Mucosa of stomach (tissue), 1 donor: Measurements from ENCODE around the gene SLC35F2.

Source experiments
- H3K27me3 ChIP-seq: one replicate; pipeline ENCODE4 v1.7.0; 2013; ENCODE audit warnings: mild to moderate bottlenecking, low read length; ENCODE audit not compliant: control insufficient read depth, insufficient read depth
- H3K36me3 ChIP-seq: one replicate; pipeline ENCODE4 v1.7.0; 2013; ENCODE audit warnings: low read length; ENCODE audit not compliant: control insufficient read depth, insufficient read depth
- H3K4me1 ChIP-seq: one replicate; pipeline ENCODE4 v1.7.0; 2013; ENCODE audit warnings: mild to moderate bottlenecking, low read length; ENCODE audit not compliant: control insufficient read depth, insufficient read depth
- H3K4me3 ChIP-seq: one replicate; pipeline ENCODE4 v1.7.0; 2013; ENCODE audit warnings: low read length
- H3K9ac ChIP-seq: one replicate; pipeline ENCODE4 v1.7.0; 2013; ENCODE audit warnings: mild to moderate bottlenecking, low read length, moderate library complexity
- H3K9me3 ChIP-seq: one replicate; pipeline ENCODE4 v1.7.0; 2013; ENCODE audit warnings: mild to moderate bottlenecking, low read length, moderate library complexity; ENCODE audit not compliant: control insufficient read depth
- donor health status: Pancreatic carcinoma.

Gene SLC35F2

DNA sequence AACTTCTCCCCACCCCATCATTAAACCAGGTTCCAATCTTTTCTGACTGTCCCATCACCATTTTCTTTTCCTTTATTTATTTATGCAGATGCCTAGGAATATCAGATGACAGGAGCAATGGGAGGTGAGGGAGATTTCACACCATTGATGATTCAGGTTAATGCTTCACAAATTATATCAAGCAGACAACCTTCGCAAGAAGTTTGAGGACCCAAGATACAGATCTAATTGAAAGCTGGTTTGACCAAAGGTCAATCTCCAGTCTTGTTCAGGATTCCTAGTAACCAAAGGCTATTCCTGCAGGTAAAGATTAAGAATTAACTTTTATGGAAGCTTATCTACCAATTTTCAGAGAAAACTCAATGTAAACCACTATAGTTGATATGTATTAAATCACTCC is 54.4 kb downstream of the SLC35F2 start:
- no peak overlapping the region for H3K4me3 ChIP-seq
- H3K9me3 ChIP-seq = no peaks in the 10 kb centered on the region

GRCh38 chr11:107801641-107802040 is 56.9 kb downstream of the SLC35F2 start:
- H3K27me3 ChIP-seq = no peaks in the 10 kb centered on the region
- no peaks in the 10 kb centered on the region for H3K36me3 ChIP-seq

More for the DNA sequence above, 54.4 kb downstream of the SLC35F2 start:
- H3K27me3 ChIP-seq = no peaks in the 10 kb centered on the region
- no peaks in the 10 kb centered on the region for H3K4me1 ChIP-seq
- H3K36me3 ChIP-seq = no peaks in the 10 kb centered on the region
- no peak overlapping the region for H3K9ac ChIP-seq

GRCh38 chr11:107799218-107799859 is 59.2 kb downstream of the SLC35F2 start:
- no peak overlapping the region for H3K4me3 ChIP-seq
- H3K4me1 ChIP-seq = no peaks in the 10 kb centered on the region
- H3K9me3 ChIP-seq = no peaks in the 10 kb centered on the region
- no peaks in the 10 kb centered on the region for H3K36me3 ChIP-seq
- H3K27me3 ChIP-seq = no peaks in the 10 kb centered on the region
- H3K9ac ChIP-seq = no peak overlapping the region

More at GRCh38 chr11:107801641-107802040, 56.9 kb downstream of the SLC35F2 start:
- Histone ChIP-seq H3K4me1 (no peaks in the 10 kb centered on the region), H3K9me3 (no peaks in the 10 kb centered on the region), H3K4me3 (no peak overlapping the region), H3K9ac (no peak overlapping the region)

DNA sequence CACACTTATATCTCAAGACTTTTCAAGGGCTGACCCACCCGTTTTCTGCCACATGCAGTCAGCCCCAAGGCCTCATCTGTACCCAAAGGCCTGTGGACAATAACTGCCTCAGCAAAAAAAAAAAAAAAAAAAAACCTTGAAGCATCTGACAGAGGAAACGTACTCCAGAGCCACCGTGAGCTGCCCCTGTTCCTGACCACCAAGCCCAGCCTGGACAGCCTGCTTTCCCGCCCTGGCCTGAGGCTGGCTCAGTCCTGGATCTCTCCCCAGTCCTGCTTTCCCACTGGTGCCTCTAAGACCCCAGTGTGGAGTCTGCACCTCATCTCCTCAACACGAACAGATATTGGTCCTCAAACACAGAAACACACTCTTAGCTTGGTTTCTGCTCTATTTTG is 66.5 kb downstream of the SLC35F2 start:
- Histone ChIP-seq H3K9me3 (no peaks in the 10 kb centered on the region), H3K27me3 (no peaks in the 10 kb centered on the region), H3K4me3 (no peak overlapping the region), H3K36me3 (no peaks in the 10 kb centered on the region), H3K4me1 (no peaks in the 10 kb centered on the region), H3K9ac (no peak overlapping the region)

- no peaks in the 10 kb centered on the region for H3K27me3 ChIP-seq
- H3K4me1 ChIP-seq = no peaks in the 10 kb centered on the region
- H3K4me3 ChIP-seq = no peak overlapping the region
- H3K9me3 ChIP-seq = no peaks in the 10 kb centered on the region
- no peak overlapping the region for H3K9ac ChIP-seq
- no peaks in the 10 kb centered on the region for H3K36me3 ChIP-seq
Measured at GRCh38 chr11:107791343-107792048, 67.1 kb downstream of the SLC35F2 start.

DNA sequence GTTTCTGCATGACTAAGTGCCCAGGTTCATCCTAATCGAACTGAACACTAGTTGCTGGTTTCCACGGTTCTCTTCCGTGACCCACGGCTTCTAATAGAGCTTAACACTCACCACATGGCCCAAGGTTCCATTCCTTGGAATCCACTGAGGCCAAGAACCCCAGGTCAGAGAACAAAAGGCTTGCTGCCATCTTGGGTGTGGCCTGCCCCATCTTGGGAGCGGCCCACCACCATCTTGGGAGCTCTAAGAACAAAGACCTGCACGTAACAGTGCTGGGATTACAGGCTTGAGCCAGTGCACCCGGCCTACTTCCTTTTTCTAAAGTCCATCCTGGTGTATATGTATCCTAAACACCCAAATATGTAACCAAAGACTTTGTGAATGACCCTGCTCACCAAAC is 68.8 kb downstream of the SLC35F2 start:
- Histone ChIP-seq H3K4me3 (no peak overlapping the region), H3K27me3 (no peaks in the 10 kb centered on the region), H3K9me3 (no peaks in the 10 kb centered on the region), H3K9ac (no peak overlapping the region), H3K36me3 (no peaks in the 10 kb centered on the region), H3K4me1 (no peaks in the 10 kb centered on the region)

DNA sequence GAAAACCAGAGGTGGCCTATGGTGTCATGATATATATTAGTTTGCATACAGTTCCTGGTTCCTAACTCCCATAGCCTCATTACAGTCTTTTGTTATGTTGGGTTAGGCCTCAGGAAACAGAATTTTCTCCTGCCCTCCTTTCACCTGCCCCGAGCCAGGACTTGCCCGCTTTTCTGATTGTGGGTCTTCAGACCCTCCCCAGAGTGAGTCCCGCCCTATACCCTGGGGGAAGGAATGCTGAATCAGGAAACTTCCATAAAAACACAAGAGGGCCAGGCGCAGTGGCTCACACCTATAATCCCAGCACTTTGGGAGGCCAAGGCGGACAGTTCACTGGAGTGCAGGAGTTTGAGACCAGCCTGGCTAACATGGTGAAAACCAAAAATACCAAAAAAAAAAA is 70.9 kb downstream of the SLC35F2 start:
- Histone ChIP-seq H3K9me3 (no peaks in the 10 kb centered on the region), H3K4me1 (no peaks in the 10 kb centered on the region), H3K36me3 (no peaks in the 10 kb centered on the region), H3K9ac (no peak overlapping the region), H3K4me3 (no peak overlapping the region), H3K27me3 (no peaks in the 10 kb centered on the region)

DNA sequence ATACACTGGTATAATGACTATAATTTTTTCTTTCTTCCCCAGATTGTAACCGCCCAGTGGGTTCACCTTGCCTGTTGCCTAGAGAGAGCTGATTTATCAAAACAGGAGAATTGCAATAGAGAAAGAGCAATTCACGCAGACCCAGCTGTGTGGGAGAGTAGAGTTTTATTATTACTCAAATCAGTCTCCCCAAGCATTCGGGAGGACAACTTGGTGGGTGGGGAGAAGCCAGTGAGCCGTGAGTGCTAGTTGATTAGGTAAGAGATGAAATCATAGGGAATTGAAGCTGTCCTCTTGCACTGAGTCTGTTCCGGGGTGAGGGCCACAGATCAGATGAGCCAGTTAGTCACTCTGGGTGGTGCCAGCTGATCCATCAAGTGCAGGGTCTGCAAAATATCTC is 73.2 kb downstream of the SLC35F2 start:
- Histone ChIP-seq H3K27me3 (no peaks in the 10 kb centered on the region), H3K9ac (no peak overlapping the region), H3K4me3 (no peak overlapping the region), H3K36me3 (no peaks in the 10 kb centered on the region), H3K4me1 (no peaks in the 10 kb centered on the region), H3K9me3 (no peaks in the 10 kb centered on the region)

- Histone ChIP-seq H3K4me3 (no peak overlapping the region), H3K9ac (no peak overlapping the region), H3K4me1 (no peaks in the 10 kb centered on the region), H3K27me3 (no peaks in the 10 kb centered on the region), H3K9me3 (no peaks in the 10 kb centered on the region), H3K36me3 (no peaks in the 10 kb centered on the region)
Measured at GRCh38 chr11:107783121-107783520, 75.5 kb downstream of the SLC35F2 start.

- H3K9ac ChIP-seq = no peak overlapping the region
- no peaks in the 10 kb centered on the region for H3K9me3 ChIP-seq
- H3K36me3 ChIP-seq = no peaks in the 10 kb centered on the region
- no peaks in the 10 kb centered on the region for H3K27me3 ChIP-seq
- no peaks in the 10 kb centered on the region for H3K4me1 ChIP-seq
- no peak overlapping the region for H3K4me3 ChIP-seq
Measured at GRCh38 chr11:107780775-107781174, 77.8 kb downstream of the SLC35F2 start.

- Histone ChIP-seq H3K9ac (no peak overlapping the region), H3K36me3 (no peaks in the 10 kb centered on the region), H3K9me3 (no peaks in the 10 kb centered on the region), H3K4me1 (no peaks in the 10 kb centered on the region), H3K4me3 (no peak overlapping the region), H3K27me3 (no peaks in the 10 kb centered on the region)
Measured at GRCh38 chr11:107780136-107780535, 78.5 kb downstream of the SLC35F2 start.

- Histone ChIP-seq H3K27me3 (no peaks in the 10 kb centered on the region), H3K9ac (no peak overlapping the region), H3K4me3 (no peak overlapping the region), H3K4me1 (no peaks in the 10 kb centered on the region), H3K36me3 (no peaks in the 10 kb centered on the region), H3K9me3 (no peaks in the 10 kb centered on the region)
Measured at GRCh38 chr11:107778839-107779517, 79.6 kb downstream of the SLC35F2 start.
